Measurements from ENCODE around the gene LRIT3.

The LRIT3 gene

DNA sequence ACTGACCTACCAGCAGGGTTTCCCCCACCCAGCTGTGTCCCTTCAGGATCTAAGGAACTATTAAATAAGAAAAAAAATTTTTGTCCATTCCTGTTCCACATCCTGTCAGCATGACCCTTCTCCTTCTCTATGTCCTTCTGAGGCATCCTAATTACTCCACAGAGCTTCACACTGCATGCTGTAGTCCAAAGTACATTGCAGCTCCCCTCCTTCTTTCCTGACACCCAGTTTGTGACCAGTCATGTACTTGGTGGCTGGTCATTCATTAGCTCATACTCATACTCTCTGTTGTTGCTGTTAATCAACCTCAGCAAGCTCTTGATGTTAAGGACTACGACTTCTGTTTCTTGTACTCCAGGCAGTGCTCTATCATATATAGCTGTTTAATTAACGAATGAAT, 62.3 kb downstream of the LRIT3 start:
- DNase-seq (ENCODE audit: low read depth): no peak

DNA sequence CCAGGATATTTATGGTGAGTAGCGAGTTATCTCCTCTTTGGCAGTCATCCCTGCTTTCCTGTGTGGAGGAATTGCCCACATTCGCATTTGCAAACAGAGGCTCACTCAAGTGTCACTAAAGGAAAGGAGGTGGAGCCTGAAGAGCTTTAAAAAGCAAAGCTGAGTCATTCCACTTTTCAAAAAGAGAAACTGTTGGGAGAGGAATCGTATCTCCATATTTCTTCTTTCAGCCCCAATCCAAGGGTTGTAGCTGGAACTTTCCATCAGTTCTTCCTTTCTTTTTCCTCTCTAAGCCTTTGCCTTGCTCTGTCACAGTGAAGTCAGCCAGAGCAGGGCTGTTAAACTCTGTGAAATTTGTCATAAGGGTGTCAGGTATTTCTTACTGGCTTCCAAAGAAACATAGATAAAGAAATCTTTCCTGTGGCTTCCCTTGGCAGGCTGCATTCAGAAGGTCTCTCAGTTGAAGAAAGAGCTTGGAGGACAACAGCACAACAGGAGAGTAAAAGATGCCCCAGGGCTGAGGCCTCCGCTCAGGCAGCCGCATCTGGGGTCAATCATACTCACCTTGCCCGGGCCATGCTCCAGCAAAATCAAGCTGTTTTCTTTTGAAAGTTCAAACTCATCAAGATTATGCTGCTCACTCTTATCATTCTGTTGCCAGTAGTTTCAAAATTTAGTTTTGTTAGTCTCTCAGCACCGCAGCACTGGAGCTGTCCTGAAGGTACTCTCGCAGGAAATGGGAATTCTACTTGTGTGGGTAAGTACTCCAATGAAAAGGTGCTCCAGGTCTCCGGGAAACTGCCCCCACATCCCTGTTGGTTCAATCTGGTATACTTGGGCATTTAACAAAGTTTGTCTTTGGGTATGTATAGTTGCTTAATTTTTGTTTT, 65.0 kb downstream of the LRIT3 start, which contains the start of gene EGF:
TSS of gene EGF (plus strand) at position 178 of the 890 bp plus-strand sequence. CDS start at position 631, 453 bp downstream.
- no peak for DNase-seq (ENCODE audit: low read depth)

DNA sequence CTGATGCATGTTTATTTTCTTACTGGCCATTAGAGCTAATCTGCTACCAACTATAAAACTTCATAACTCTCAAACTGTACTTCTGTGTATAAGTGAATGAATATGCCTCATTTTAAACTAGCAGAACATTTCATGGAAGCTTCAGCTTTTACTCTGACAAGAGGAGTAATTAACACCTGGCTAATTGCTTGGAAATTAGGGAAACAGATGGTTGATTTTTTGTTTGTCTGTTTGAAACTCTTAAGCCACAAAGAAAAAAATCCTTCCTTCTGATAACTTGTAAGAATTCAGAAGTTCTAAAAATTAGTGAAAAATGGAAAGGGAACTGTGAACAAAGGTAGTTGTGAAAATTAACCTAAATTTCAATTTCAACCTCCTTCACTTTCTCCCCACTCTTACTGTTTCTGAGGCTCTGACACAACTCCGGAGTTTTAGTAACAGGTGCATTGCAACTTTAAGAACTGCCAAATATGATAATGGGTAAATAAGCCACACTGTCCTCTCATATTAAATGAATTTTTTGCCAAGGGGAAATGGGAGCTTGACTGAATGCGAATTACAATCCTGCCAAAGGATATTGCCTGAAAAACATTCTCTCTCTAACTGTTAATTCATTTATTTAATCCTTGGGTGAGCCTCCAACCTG, 65.8 kb downstream of the LRIT3 start:
- DNase-seq (ENCODE audit: low read depth): no peak

DNA sequence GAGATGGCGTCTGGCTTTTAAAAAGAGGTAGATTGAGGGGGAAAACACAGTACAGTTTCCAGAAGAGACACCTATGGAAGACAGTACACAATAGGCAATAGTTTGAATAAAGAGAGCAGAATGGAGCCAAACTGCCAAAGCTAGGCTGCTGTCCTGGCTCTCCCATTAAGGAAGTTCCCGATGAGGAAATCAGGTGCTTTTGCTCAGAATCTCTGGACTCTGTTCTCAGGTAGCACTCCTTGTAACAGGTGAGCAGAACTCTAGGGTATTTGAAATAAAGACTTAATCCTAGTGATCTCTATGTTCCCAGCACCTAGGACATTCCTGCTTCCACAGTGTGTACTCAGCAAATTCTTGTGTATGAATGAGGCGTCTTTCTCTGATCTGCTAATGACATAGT, 66.4 kb downstream of the LRIT3 start:
- no peak for DNase-seq (ENCODE audit: low read depth)

DNA sequence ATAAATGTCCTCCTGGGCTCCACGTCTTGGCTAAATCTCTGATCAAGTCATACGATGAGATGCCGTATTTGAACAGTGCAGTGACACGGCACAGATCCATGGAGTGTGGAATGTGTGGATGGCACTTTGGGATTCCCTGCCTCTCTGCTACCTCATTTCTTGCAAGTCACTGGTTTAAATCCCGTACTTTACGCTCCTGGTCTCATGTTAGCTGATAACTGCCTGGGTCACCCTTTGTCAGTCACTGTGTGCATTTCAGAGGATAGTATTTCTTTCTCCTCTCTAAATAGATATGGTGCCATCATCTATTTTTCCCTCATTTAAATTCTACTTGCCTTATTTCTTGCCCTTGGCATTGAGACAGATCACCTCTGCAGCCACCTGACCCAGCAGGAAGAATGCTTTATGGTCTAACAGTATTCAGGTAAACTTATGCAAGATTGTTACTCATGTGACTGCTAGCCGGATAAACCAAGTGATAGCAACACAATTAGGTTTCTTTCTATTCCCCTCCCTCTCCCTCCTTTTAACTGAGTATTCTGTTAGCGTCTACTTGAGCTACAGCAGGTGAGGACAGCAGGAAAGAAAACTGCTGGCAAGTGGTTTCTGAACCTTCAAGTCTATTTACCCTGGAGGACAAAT, 67.6 kb downstream of the LRIT3 start:
- DNase-seq (ENCODE audit: low read depth): no peak

DNA sequence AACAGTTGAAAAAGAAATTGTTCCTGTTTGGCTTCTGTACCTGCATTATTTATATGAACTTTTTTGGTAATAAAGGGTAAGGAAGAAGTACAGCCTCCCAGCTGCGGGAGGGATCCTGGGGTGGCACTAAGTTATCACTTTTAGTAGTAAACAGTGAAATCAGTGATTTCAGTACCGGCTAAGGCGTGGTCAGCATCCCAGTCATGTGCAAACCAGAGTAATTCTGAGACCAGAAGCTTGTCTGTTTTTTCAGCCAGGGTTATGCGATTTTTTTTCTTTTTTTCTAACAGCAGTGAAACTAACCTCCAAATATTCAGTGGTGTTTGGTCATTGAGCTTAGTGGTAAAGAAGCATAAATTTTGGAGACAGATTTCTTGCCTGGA, 68.1 kb downstream of the LRIT3 start:
- DNase-seq (ENCODE audit: low read depth): no peak

DNA sequence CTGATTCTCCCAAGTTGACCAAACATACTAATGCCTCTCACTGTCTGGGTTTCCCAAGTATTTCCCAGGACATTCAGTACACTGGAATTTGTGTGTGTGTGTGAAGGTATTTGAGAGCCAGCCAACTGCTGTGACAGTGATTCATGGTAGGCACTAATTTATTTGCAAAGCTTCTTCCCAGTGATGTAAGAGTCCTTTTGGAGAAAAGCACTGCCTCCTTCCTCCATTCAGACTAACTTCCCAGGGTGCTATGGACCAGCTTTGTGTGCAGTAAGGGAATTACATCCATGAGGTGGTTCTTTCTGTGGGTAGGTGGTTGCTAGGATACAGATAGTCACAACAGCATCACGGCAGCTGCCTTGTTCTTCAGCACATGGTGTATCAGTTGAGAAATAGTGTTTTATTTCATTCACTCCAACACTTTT, 73.5 kb downstream of the LRIT3 start:
- peak; percentile 76 for DNase-seq (ENCODE audit: low read depth)
